SK-N-SH (cell line): Measurements from ENCODE around the gene NHS.

Experiments
- CHD2 ChIP-seq: fragments of 150-350 bp; IDR thresholded peaks from 2 replicates; pipeline ENCODE4 v1.6.1; 2018; ENCODE audit warnings: low read length; ENCODE audit not compliant: partially characterized antibody
- CTCF ChIP-seq: fragments of 200-600 bp; sonication (generic); IDR thresholded peaks from 2 replicates; pipeline ENCODE4 v1.6.1; 2017; ENCODE audit warnings: antibody characterized with exemption, mild to moderate bottlenecking, moderate library complexity
- EZH2phosphoT487 ChIP-seq: fragments of 200-600 bp; sonication (generic); IDR thresholded peaks from 2 replicates; pipeline ENCODE4 v1.6.1; 2017; ENCODE audit warnings: low read depth, mixed run types, mild to moderate bottlenecking, antibody characterized with exemption, moderate library complexity, borderline replicate concordance
- JUND ChIP-seq: IDR thresholded peaks from 2 replicates; pipeline ENCODE4 v1.4.0; 2012
- MXI1 ChIP-seq: IDR thresholded peaks from 2 replicates; pipeline ENCODE4 v1.6.1; 2012; ENCODE audit warnings: mild to moderate bottlenecking, low read depth, low read length, improper control_type of control experiment
- PBX3 ChIP-seq: IDR thresholded peaks from 2 replicates; pipeline ENCODE4; 2012
- RAD21 ChIP-seq: IDR thresholded peaks from 2 replicates; pipeline ENCODE4 v1.6.1; 2012; ENCODE audit warnings: mild to moderate bottlenecking, low read length
- REST ChIP-seq: IDR thresholded peaks from 2 replicates; pipeline ENCODE4 v1.6.1; 2012; ENCODE audit warnings: mild to moderate bottlenecking, low read depth, low read length, moderate library complexity
- SIN3A ChIP-seq: IDR thresholded peaks from 2 replicates; pipeline ENCODE4 v1.6.1; 2012; ENCODE audit warnings: low read depth, mild to moderate bottlenecking, low read length, moderate library complexity, borderline replicate concordance
- TAF1 ChIP-seq: IDR thresholded peaks from 2 replicates; pipeline ENCODE4 v1.6.1; 2012; ENCODE audit warnings: low read depth, mild to moderate bottlenecking, low read length, moderate library complexity, borderline replicate concordance
- TEAD4 ChIP-seq: IDR thresholded peaks from 2 replicates; pipeline ENCODE4 v1.4.0; 2012; ENCODE audit warnings: mild to moderate bottlenecking, borderline replicate concordance; ENCODE audit not compliant: insufficient read depth
- ZBTB33 ChIP-seq: IDR thresholded peaks from 2 replicates; pipeline ENCODE4 v1.4.0; 2012; ENCODE audit warnings: low read depth, borderline replicate concordance

GRCh38 chrX:17456526-17456925 lies 81.5 kb downstream of the NHS start:
- TF ChIP-seq CTCF (no peak), SIN3A (no peak), MXI1 (no peak), TEAD4 (no peak), ZBTB33 (no peak), PBX3 (no peak), CHD2 (no peak), RAD21 (no peak), EZH2phosphoT487 (no peak), TAF1 (no peak), JUND (no peak), REST (no peak)
